ENCODE results near the gene FUT8.

FUT8 gene

DNA sequence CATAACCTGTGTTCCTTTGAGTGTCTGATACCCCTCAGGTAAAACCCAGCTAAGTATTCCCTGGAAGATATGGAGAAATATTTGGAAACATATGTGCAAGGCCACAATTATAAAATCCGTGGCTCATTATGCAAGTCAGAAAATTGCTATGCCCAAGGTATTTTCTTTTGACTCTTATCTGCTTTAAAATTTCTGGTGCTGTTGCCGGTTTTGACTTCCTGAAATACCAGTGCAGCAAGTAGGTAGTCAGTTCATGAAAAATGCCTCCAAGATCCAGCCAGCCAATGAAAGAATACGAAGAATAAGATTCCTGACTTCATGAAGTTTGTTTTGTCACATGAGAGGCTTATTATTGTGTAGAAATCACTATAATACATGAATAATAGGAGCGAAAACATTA is 20.2 kb upstream of the FUT8 start:
- no peaks in the 10 kb centered on the region for H3K4me1 ChIP-seq
- no peaks in the 10 kb centered on the region for H3K36me3 ChIP-seq
- H3K27me3 ChIP-seq = no peaks in the 10 kb centered on the region
- intact Hi-C loops (cut with DNase I; ENCODE audit: low total_unique reads) = no loop called here
- no peak overlapping the region for H3K27ac ChIP-seq
- no peak for DNase-seq
- H3K9me3 ChIP-seq = peaks cover 0 to 12% (median 6%) of the 10 kb centered on the region in 3 donors
- TF ChIP-seq, protein P1, sequence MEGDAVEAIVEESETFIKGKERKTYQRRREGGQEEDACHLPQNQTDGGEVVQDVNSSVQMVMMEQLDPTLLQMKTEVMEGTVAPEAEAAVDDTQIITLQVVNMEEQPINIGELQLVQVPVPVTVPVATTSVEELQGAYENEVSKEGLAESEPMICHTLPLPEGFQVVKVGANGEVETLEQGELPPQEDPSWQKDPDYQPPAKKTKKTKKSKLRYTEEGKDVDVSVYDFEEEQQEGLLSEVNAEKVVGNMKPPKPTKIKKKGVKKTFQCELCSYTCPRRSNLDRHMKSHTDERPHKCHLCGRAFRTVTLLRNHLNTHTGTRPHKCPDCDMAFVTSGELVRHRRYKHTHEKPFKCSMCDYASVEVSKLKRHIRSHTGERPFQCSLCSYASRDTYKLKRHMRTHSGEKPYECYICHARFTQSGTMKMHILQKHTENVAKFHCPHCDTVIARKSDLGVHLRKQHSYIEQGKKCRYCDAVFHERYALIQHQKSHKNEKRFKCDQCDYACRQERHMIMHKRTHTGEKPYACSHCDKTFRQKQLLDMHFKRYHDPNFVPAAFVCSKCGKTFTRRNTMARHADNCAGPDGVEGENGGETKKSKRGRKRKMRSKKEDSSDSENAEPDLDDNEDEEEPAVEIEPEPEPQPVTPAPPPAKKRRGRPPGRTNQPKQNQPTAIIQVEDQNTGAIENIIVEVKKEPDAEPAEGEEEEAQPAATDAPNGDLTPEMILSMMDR (IDR thresholded peaks at IDR 0.05) = no peak
- H3K4me3 ChIP-seq = no peak overlapping the region

GRCh38 chr14:65396082-65396910 is 16.2 kb upstream of the FUT8 start:
- no peak for DNase-seq

GRCh38 chr14:65403231-65403630 is 9.3 kb upstream of the FUT8 start:
- TF ChIP-seq, protein P1 (IDR thresholded peaks at IDR 0.05) = no peak
- DNase-seq = no peak
- Histone ChIP-seq H3K4me1 (no peaks in the 10 kb centered on the region), H3K27me3 (no peaks in the 10 kb centered on the region), H3K36me3 (no peaks in the 10 kb centered on the region), H3K9me3 (no peaks in the 10 kb centered on the region), H3K27ac (no peak overlapping the region), H3K4me3 (no peak overlapping the region)
- intact Hi-C loops (cut with DNase I; ENCODE audit: low total_unique reads) = no loop called here

More at GRCh38 chr14:65396082-65396910, 16.2 kb upstream of the FUT8 start:
- intact Hi-C loops (cut with DNase I; ENCODE audit: low total_unique reads) = no loop called here
- Histone ChIP-seq H3K36me3 (no peaks in the 10 kb centered on the region), H3K27me3 (no peaks in the 10 kb centered on the region), H3K4me1 (no peaks in the 10 kb centered on the region), H3K4me3 (no peak overlapping the region), H3K27ac (no peak overlapping the region), H3K9me3 (peaks cover 0 to 12% (median 6%) of the 10 kb centered on the region in 3 donors)
- TF ChIP-seq, protein P1 (IDR thresholded peaks at IDR 0.05) = no peak

- Histone ChIP-seq H3K27ac (no peak overlapping the region), H3K9me3 (no peaks in the 10 kb centered on the region), H3K4me3 (no peak overlapping the region), H3K36me3 (no peaks in the 10 kb centered on the region), H3K27me3 (no peaks in the 10 kb centered on the region), H3K4me1 (peaks cover 0 to 2% (median 0%) of the 10 kb centered on the region in 4 donors)
- DNase-seq = no peak
- TF ChIP-seq, protein P1 (IDR thresholded peaks at IDR 0.05) = no peak
- intact Hi-C loops (cut with DNase I; ENCODE audit: low total_unique reads) = no loop called here
Measured at GRCh38 chr14:65408113-65408512, 4.4 kb upstream of the FUT8 start.

GRCh38 chr14:65410640-65411039 is 1.9 kb upstream of the FUT8 start:
- no peaks in the 10 kb centered on the region for H3K9me3 ChIP-seq
- TF ChIP-seq, protein P1 (IDR thresholded peaks at IDR 0.05) = no peak
- H3K27me3 ChIP-seq = no peaks in the 10 kb centered on the region
- peak overlapping the region in 1 of 2 donors; percentile 95 for H3K27ac ChIP-seq
- peaks cover 0 to 9% (median 4%) of the 10 kb centered on the region in 4 donors for H3K4me1 ChIP-seq
- no peak for DNase-seq
- H3K36me3 ChIP-seq = no peaks in the 10 kb centered on the region
- no peak overlapping the region for H3K4me3 ChIP-seq
- intact Hi-C loops (cut with DNase I; ENCODE audit: low total_unique reads) = loop anchor here (5.0 kb wide), 1 partner anchor 412 kb away; no protein-coding TSS in a partner anchor

Measured in tibial artery (tissue), 4 donors.